Activated CD8-positive, alpha-beta T cell treated with anti-CD3 and anti-CD28 coated beads for 36 hours (primary cell): ENCODE data around the gene WDR73. TPM values are rescaled to one million over a fixed set of nuclear protein-coding genes. Genes with fewer than 3 reads are reported as not detected.

Source experiments
- ATAC-seq: fragments of 200-7000 bp; cut with Tn5 transposase; one replicate; pipeline ENCODE4 v1.10.0; 2021; ENCODE audit warnings: mild to moderate bottlenecking, moderate library complexity
- CTCF ChIA-PET: fragments of 350-600 bp; sonication (Branson Sonifier 250); formaldehyde crosslinking; loops from one replicate; lab custom pipeline; 2021; ENCODE audit warnings: antibody characterized with exemption; lab: Charles Lee
- POLR2A ChIA-PET: fragments of 350-600 bp; sonication (Branson Sonifier 250); formaldehyde crosslinking; loops from one replicate; lab custom pipeline; 2021; ENCODE audit warnings: antibody characterized with exemption; lab: Charles Lee
- DNase-seq: peaks from one replicate; pipeline ENCODE4 v3.0.0-alpha.2; 2020
- H3K27ac Mint-ChIP-seq: one replicate; pipeline ENCODE4 v1.8.0; 2021; ENCODE audit warnings: mild to moderate bottlenecking, mixed read lengths
- H3K27me3 Mint-ChIP-seq: one replicate; pipeline ENCODE4 v1.8.0; 2021; ENCODE audit warnings: mixed read lengths
- H3K36me3 Mint-ChIP-seq: one replicate; pipeline ENCODE4 v1.8.0; 2021; ENCODE audit warnings: low read depth, mixed read lengths
- H3K4me1 Mint-ChIP-seq: one replicate; pipeline ENCODE4 v1.8.0; 2021; ENCODE audit warnings: low read depth, mixed read lengths
- H3K4me3 Mint-ChIP-seq: one replicate; pipeline ENCODE4 v1.8.0; 2021; ENCODE audit warnings: mild to moderate bottlenecking, moderate library complexity, mixed read lengths
- H3K9me3 Mint-ChIP-seq: one replicate; pipeline ENCODE4 v1.8.0; 2021; ENCODE audit warnings: mixed read lengths
- intact Hi-C: fragments of 100-400 bp; cut with micrococcal nuclease; formaldehyde crosslinking; loops from one replicate; pipeline ENCODE4 v1.10.0; 2022
- total RNA-seq, 2 experiments: library from RNA; stranded (reverse); gene quantifications; one replicate each; pipeline ENCODE4 v1.2.3, GENCODE V29; 2021
- TF ChIP-seq, protein P1 (sequence below): fragments of 200-600 bp; IDR thresholded peaks from one replicate; pipeline ENCODE4 v1.8.0; 2022; ENCODE audit warnings: antibody characterized with exemption, mild to moderate bottlenecking

Gene WDR73
- total RNA-seq, 2 experiments from 2014 or later = 12.4 to 12.5 TPM

- Mint-ChIP-seq H3K9me3 (no peaks in the 10 kb centered on the region), H3K27me3 (no peaks in the 10 kb centered on the region), H3K4me3 (no peak overlapping the region), H3K36me3 (no peaks in the 10 kb centered on the region), H3K4me1 (peaks cover 46% of the 10 kb centered on the region), H3K27ac (no peak overlapping the region)
- ATAC-seq (no peak), DNase-seq (no peak)
- ChIA-PET POLR2A (interaction anchor here (4.7 kb wide), 1 partner anchor 34 kb away, joined by 19 read pairs; no protein-coding TSS in a partner anchor), CTCF (interaction anchor here (1.2 to 4.8 kb wide), 4 partner anchors 8 to 247 kb away, joined by 3 to 33 read pairs (median 7); partner anchors contain the start of gene WDR73)
- TF ChIP-seq, protein P1, sequence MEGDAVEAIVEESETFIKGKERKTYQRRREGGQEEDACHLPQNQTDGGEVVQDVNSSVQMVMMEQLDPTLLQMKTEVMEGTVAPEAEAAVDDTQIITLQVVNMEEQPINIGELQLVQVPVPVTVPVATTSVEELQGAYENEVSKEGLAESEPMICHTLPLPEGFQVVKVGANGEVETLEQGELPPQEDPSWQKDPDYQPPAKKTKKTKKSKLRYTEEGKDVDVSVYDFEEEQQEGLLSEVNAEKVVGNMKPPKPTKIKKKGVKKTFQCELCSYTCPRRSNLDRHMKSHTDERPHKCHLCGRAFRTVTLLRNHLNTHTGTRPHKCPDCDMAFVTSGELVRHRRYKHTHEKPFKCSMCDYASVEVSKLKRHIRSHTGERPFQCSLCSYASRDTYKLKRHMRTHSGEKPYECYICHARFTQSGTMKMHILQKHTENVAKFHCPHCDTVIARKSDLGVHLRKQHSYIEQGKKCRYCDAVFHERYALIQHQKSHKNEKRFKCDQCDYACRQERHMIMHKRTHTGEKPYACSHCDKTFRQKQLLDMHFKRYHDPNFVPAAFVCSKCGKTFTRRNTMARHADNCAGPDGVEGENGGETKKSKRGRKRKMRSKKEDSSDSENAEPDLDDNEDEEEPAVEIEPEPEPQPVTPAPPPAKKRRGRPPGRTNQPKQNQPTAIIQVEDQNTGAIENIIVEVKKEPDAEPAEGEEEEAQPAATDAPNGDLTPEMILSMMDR = no peak
- intact Hi-C loops = loop anchor here (5.0 kb wide), 1 partner anchor 280 kb away; no protein-coding TSS in a partner anchor
Observed at GRCh38 chr15:84597296-84597695, 56.8 kb downstream of the WDR73 start.

GRCh38 chr15:84595660-84596059 lies 58.4 kb downstream of the WDR73 start:
- Mint-ChIP-seq H3K4me3 (no peak overlapping the region), H3K27ac (no peak overlapping the region), H3K4me1 (peaks cover 43% of the 10 kb centered on the region), H3K27me3 (no peaks in the 10 kb centered on the region), H3K36me3 (no peaks in the 10 kb centered on the region), H3K9me3 (no peaks in the 10 kb centered on the region)
- intact Hi-C loops = loop anchor here (5.0 kb wide), 1 partner anchor 282 kb away; no protein-coding TSS in a partner anchor
- CTCF ChIA-PET = interaction anchor here (1.0 kb wide), 1 partner anchor 25 kb away, joined by 3 read pairs; no protein-coding TSS in a partner anchor
- POLR2A ChIA-PET = no interaction called here
- TF ChIP-seq, protein P1 = no peak
- no peak for ATAC-seq
- DNase-seq = no peak

- ATAC-seq (no peak), DNase-seq (no peak)
- TF ChIP-seq, protein P1 = no peak
- Mint-ChIP-seq H3K27me3 (no peaks in the 10 kb centered on the region), H3K27ac (no peak overlapping the region), H3K4me1 (peaks cover 37% of the 10 kb centered on the region), H3K36me3 (no peaks in the 10 kb centered on the region), H3K9me3 (no peaks in the 10 kb centered on the region), H3K4me3 (no peak overlapping the region)
- CTCF ChIA-PET = interaction anchor here (1.0 to 1.5 kb wide), 3 partner anchors 24 to 333 kb away, joined by 3 to 4 read pairs (median 4); no protein-coding TSS in a partner anchor
- POLR2A ChIA-PET = interaction anchor here (0.6 kb wide), 1 partner anchor 492 kb away, joined by 3 read pairs; no protein-coding TSS in a partner anchor
- intact Hi-C loops = loop anchor here (5.0 kb wide), 1 partner anchor 283 kb away; no protein-coding TSS in a partner anchor
Observed at GRCh38 chr15:84594617-84595290, 59.3 kb downstream of the WDR73 start.

- TF ChIP-seq, protein P1 = no peak
- ChIA-PET CTCF (interaction anchor here (1.3 to 1.5 kb wide), 2 partner anchors 335 to 337 kb away, joined by 3 to 7 read pairs; no protein-coding TSS in a partner anchor), POLR2A (interaction anchor here (0.5 kb wide), 1 partner anchor 998 kb away, joined by 3 read pairs; no protein-coding TSS in a partner anchor)
- intact Hi-C loops = no loop called here
- ATAC-seq = no peak
- Mint-ChIP-seq H3K36me3 (no peaks in the 10 kb centered on the region), H3K4me1 (peaks cover 10% of the 10 kb centered on the region), H3K9me3 (no peaks in the 10 kb centered on the region), H3K27ac (no peak overlapping the region), H3K27me3 (peaks cover 1% of the 10 kb centered on the region), H3K4me3 (no peak overlapping the region)
- no peak for DNase-seq
Observed at GRCh38 chr15:84591815-84592214, 62.3 kb downstream of the WDR73 start.
